Hepatocyte (in vitro differentiated cells): ENCODE results near the gene CLIC3. TPM values are rescaled to one million over a fixed set of nuclear protein-coding genes. Genes with fewer than 3 reads are reported as not detected.

Experiments used
- DNase-seq: peaks from one replicate; pipeline ENCODE4 v3.0.0-alpha.2; 2016; ENCODE audit warnings: low spot score
- H2AFZ ChIP-seq: fragments of 200-600 bp; sonication (generic); 2 replicates; pipeline ENCODE4 v1.6.0; 2016; ENCODE audit warnings: antibody characterized with exemption, mild to moderate bottlenecking
- H3K27ac ChIP-seq: fragments of 200-600 bp; sonication (generic); 2 replicates; pipeline ENCODE4 v1.5.1; 2016; ENCODE audit warnings: mild to moderate bottlenecking
- H3K27me3 ChIP-seq: fragments of 200-600 bp; sonication (generic); 2 replicates; pipeline ENCODE4 v1.6.1; 2016
- H3K36me3 ChIP-seq: fragments of 200-600 bp; sonication (generic); replicated peaks from 2 replicates; pipeline ENCODE4 v1.5.1; 2016; ENCODE audit warnings: low read depth; ENCODE audit not compliant: insufficient read depth
- H3K4me1 ChIP-seq: fragments of 200-600 bp; sonication (generic); 2 replicates; pipeline ENCODE4 v1.5.1; 2016; ENCODE audit warnings: mild to moderate bottlenecking, moderate library complexity; ENCODE audit not compliant: insufficient read depth
- H3K4me2 ChIP-seq: fragments of 200-600 bp; sonication (generic); 2 replicates; pipeline ENCODE4 v1.6.0; 2016
- H3K4me3 ChIP-seq: fragments of 200-600 bp; sonication (generic); 2 replicates; pipeline ENCODE4 v1.5.1; 2016; ENCODE audit warnings: mild to moderate bottlenecking
- H3K79me2 ChIP-seq: fragments of 200-600 bp; sonication (generic); 2 replicates; pipeline ENCODE4 v1.6.0; 2017; ENCODE audit warnings: mild to moderate bottlenecking
- H3K9me2 ChIP-seq: fragments of 200-600 bp; sonication (generic); replicated peaks from 2 replicates; pipeline ENCODE4 v1.6.0; 2017; ENCODE audit warnings: mild to moderate bottlenecking; ENCODE audit not compliant: insufficient read depth
- H3K9me3 ChIP-seq: fragments of 200-600 bp; sonication (generic); 2 replicates; pipeline ENCODE4 v1.5.1; 2016; ENCODE audit warnings: low read depth, mild to moderate bottlenecking
- H4K20me1 ChIP-seq: fragments of 200-600 bp; sonication (generic); 2 replicates; pipeline ENCODE4 v1.6.0; 2016; ENCODE audit warnings: mild to moderate bottlenecking; ENCODE audit not compliant: insufficient read depth, poor library complexity, severe bottlenecking
- EZH2 ChIP-seq: fragments of 200-600 bp; sonication (generic); IDR thresholded peaks from 2 replicates; pipeline ENCODE4 v1.6.1; 2016; ENCODE audit warnings: antibody characterized with exemption, mild to moderate bottlenecking, borderline replicate concordance
- EZH2phosphoT487 ChIP-seq: fragments of 200-600 bp; sonication (generic); IDR thresholded peaks from one replicate; pipeline ENCODE4 v1.6.1; 2018; ENCODE audit warnings: antibody characterized with exemption, mild to moderate bottlenecking, low read depth, moderate library complexity; ENCODE audit not compliant: unreplicated experiment, severe bottlenecking
- WGBS: methylation state at CpG from one replicate; pipeline ENCODE4 v1.1.6; 2016; ENCODE audit warnings: low lambda C conversion rate; ENCODE audit errors: missing lambda C conversion rate; 5-methylcytosine and 5-hydroxymethylcytosine counted together
- polyA plus RNA-seq: library from polyadenylated mRNA; unstranded; fragments of >200 nt; fragmentation: Nextera tagmentation; extraction: Ambion mirVana; gene quantifications from 2 replicates; pipeline ENCODE4 v1.2.1, GENCODE V29; 2016
- total RNA-seq: library from RNA; depleted of rRNA; stranded (reverse); fragments of >200 nt; gene quantifications from 2 replicates; pipeline ENCODE4 v1.2.3, GENCODE V29; 2014
- TF ChIP-seq, protein P1 (sequence below): fragments of 200-600 bp; sonication (generic); IDR thresholded peaks from 2 replicates; pipeline ENCODE4 v1.5.1; 2016; ENCODE audit warnings: antibody characterized with exemption, mild to moderate bottlenecking; ENCODE audit not compliant: poor library complexity

CLIC3 gene
- total and polyA plus RNA-seq, 2 experiments from 2014 or later, result 6.6 to 45.0 TPM

GRCh38 chr9:136965771-136966484, 30.4 kb downstream of the CLIC3 start:
- Histone ChIP-seq H3K36me3 (no peaks in the 10 kb centered on the region), H3K27me3 (no peaks in the 10 kb centered on the region), H3K4me3 (no peak overlapping the region), H3K9me2 (no peaks in the 10 kb centered on the region), H3K4me1 (no peaks in the 10 kb centered on the region), H4K20me1 (no peaks in the 10 kb centered on the region), H3K4me2 (no peak overlapping the region), H3K79me2 (no peaks in the 10 kb centered on the region), H3K27ac (no peak overlapping the region), H3K9me3 (no peaks in the 10 kb centered on the region), H2AFZ (no peak overlapping the region)
- TF ChIP-seq EZH2 (no peak), EZH2phosphoT487 (no peak)
- TF ChIP-seq, protein P1, sequence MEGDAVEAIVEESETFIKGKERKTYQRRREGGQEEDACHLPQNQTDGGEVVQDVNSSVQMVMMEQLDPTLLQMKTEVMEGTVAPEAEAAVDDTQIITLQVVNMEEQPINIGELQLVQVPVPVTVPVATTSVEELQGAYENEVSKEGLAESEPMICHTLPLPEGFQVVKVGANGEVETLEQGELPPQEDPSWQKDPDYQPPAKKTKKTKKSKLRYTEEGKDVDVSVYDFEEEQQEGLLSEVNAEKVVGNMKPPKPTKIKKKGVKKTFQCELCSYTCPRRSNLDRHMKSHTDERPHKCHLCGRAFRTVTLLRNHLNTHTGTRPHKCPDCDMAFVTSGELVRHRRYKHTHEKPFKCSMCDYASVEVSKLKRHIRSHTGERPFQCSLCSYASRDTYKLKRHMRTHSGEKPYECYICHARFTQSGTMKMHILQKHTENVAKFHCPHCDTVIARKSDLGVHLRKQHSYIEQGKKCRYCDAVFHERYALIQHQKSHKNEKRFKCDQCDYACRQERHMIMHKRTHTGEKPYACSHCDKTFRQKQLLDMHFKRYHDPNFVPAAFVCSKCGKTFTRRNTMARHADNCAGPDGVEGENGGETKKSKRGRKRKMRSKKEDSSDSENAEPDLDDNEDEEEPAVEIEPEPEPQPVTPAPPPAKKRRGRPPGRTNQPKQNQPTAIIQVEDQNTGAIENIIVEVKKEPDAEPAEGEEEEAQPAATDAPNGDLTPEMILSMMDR, result no peak
- no peak for DNase-seq
- 53% methylated on average over 23 of the region's 23 CpGs for WGBS

GRCh38 chr9:136964833-136965422, 31.4 kb downstream of the CLIC3 start:
- H2AFZ ChIP-seq, result no peak overlapping the region
- H3K79me2 ChIP-seq, result no peaks in the 10 kb centered on the region
- no peak for DNase-seq
- WGBS, result 87% methylated on average over 23 of the region's 26 CpGs
- no peak overlapping the region for H3K4me3 ChIP-seq
- no peak for TF ChIP-seq EZH2phosphoT487
- TF ChIP-seq EZH2, result no peak
- TF ChIP-seq, protein P1, result no peak
- no peaks in the 10 kb centered on the region for H3K36me3 ChIP-seq
- H3K27ac ChIP-seq, result no peak overlapping the region
- no peaks in the 10 kb centered on the region for H3K27me3 ChIP-seq
- no peaks in the 10 kb centered on the region for H3K4me1 ChIP-seq
- no peaks in the 10 kb centered on the region for H3K9me3 ChIP-seq
- H3K9me2 ChIP-seq, result no peaks in the 10 kb centered on the region
- H3K4me2 ChIP-seq, result no peak overlapping the region
- H4K20me1 ChIP-seq, result no peaks in the 10 kb centered on the region

GRCh38 chr9:136964171-136964689, 32.1 kb downstream of the CLIC3 start:
- H2AFZ ChIP-seq, result no peak overlapping the region
- no peaks in the 10 kb centered on the region for H3K36me3 ChIP-seq
- H3K4me2 ChIP-seq, result no peak overlapping the region
- H3K9me2 ChIP-seq, result no peaks in the 10 kb centered on the region
- TF ChIP-seq EZH2, result no peak
- TF ChIP-seq, protein P1, result no peak
- no peak for TF ChIP-seq EZH2phosphoT487
- no peaks in the 10 kb centered on the region for H3K27me3 ChIP-seq
- DNase-seq, result no peak
- no peaks in the 10 kb centered on the region for H3K79me2 ChIP-seq
- H4K20me1 ChIP-seq, result no peaks in the 10 kb centered on the region
- H3K27ac ChIP-seq, result no peak overlapping the region
- H3K4me1 ChIP-seq, result no peaks in the 10 kb centered on the region
- WGBS, result 78% methylated on average over 22 of the region's 22 CpGs
- no peaks in the 10 kb centered on the region for H3K9me3 ChIP-seq
- H3K4me3 ChIP-seq, result no peak overlapping the region
